Activated CD4-positive, alpha-beta T cell treated with anti-CD3 and anti-CD28 coated beads, Interleukin-2, amount 50 U/mL, for 48 hours (primary cell): Measurements from ENCODE around the gene SPR.

Experiments
- DNase-seq, 2 experiments: peaks; one replicate each; pipeline ENCODE4 v3.0.0-alpha.2; 2020

SPR gene

GRCh38 chr2:72887032-72887739 lies at the start of gene SPR:
TSS of gene SPR (plus strand) at chr2:72887408. CDS start at chr2:72887433, 25 bp downstream.
- peak; percentile 75 to 80 for DNase-seq

GRCh38 chr2:72840066-72840465 lies 47.1 kb upstream of the SPR start:
- no peak for DNase-seq

DNA sequence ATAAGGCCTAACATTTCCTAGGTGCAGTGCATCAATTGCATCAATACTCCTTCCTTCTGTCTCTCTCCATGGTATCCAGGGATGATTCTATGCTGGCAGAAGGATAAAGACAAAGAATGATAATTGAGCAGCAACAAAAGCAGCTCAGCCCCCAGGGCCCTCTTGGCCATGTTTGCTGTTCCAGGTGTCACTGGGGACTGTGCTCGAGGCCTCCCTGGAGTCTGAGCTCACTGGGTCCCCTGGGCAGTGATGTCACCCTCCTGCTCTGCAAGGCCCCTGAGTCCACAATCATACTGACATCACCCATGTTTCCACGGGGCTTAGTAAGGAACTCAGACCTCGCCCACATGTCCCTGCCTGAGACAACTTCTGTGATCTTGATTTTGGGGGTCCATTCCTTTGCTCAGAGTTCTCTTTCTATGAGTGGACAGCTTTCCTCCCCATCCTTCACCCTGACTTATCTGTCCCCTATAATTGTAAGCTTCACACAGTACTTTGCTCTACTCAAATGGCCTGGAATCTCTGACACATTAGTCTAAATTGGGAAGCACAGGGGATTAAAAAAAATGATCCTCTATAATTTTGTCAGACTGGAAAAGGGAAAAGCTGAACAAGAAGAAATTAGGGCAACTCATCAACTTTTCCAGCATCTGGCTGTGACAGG lies 45.6 kb upstream of the SPR start:
- DNase-seq: no peak

GRCh38 chr2:72843301-72843700 lies 43.9 kb upstream of the SPR start:
- no peak for DNase-seq

- DNase-seq: no peak
These were observed 40.8 kb upstream of the SPR start for GRCh38 chr2:72846171-72847095.

GRCh38 chr2:72847534-72848315 lies 39.5 kb upstream of the SPR start:
- no peak for DNase-seq

DNA sequence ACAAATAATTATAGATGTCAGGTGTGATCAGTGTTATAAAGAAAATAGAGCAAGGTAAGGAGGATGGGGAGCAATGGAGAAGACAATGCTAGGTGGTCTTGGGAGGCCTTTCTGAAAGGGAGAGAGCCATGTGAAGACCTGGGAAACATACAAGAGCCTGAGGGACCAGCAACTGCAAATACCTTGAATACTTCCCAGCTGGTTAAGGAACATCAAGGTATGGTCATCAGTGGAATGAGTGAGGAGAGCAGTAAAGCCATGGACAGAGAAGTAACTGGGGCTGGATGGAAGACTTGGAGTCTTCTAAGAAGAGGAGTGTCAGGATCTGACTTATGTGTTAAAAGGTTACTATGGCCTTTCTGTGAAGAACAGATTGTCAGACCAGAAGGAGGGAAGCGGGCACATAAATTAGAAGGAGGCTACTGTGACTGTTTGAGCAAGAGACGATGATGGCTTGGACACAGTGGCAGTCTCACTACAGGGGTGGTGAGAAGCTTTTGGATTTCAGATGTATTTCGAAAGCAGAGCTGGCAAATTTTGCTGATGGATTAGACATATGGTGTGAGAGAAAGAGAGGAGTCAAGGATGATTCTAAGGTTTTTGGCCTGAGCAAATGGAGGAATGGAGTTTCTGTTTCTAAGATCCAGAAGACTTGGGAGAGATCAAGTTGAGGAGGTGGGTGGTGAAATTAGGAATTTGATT lies 38.6 kb upstream of the SPR start:
- no peak for DNase-seq

- no peak for DNase-seq
These were observed 38.1 kb upstream of the SPR start for GRCh38 chr2:72849138-72849462.

GRCh38 chr2:72851333-72851732 lies 35.9 kb upstream of the SPR start:
- no peak for DNase-seq

DNA sequence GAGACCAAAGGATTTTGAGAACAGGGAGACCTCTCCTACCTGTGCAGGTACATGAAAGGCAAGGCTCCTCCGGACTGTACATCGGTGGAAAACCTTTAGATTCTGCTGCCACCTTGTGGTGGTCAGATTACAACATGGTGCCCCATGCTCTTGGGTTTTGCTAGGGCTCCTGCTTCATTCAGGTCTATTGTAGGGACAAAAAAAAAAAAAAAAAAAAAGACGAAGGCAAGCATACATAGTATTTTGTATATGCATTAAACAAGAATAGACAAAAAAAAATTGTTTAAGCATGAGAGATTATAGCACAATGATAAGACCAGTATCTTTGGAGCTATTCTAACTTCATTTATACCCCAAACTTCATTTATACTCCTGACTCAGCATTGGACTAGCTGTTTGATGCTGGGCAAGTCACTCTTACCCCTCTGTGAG lies 27.4 kb upstream of the SPR start:
- peak; percentile 46 to 59 for DNase-seq

DNA sequence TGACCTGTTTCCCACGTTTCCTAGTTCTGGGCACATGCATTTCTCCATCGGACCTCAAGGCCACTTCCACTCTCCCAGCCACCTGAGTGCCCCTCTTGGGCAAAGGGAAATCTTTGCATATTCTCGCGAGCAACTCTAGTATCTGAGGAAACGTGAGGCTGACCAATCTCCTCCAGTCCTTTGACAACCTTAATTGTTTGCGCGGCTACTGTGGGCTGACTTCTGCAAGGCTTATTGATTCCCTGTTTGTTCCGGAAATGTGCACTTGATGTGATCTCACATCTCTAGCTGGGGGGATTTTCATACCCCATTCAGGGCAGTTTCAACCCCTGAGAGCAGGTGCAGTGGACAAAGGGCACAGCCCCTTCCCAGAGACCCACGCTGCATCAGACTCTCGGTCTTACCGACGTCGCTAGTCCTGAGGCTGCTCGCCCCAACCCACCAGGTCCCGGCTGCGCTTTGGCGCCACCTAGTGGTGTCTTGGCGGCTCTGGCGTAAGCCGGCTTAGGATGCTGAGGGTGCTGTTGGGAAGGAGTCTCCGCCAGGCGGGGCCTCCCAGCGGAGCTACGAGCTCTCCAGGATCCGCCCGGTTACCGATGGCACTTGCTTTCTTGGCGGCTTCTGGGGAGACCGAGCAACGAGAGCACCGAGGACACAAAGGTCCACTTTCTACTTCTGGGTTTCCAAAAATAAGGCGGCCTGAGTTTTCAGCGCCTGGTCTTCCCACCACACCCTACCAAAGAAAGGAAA lies 24.8 kb upstream of the SPR start:
- DNase-seq: peak; percentile 88 to 91

- no peak for DNase-seq
These were observed 24.2 kb upstream of the SPR start for GRCh38 chr2:72863046-72863445.

DNA sequence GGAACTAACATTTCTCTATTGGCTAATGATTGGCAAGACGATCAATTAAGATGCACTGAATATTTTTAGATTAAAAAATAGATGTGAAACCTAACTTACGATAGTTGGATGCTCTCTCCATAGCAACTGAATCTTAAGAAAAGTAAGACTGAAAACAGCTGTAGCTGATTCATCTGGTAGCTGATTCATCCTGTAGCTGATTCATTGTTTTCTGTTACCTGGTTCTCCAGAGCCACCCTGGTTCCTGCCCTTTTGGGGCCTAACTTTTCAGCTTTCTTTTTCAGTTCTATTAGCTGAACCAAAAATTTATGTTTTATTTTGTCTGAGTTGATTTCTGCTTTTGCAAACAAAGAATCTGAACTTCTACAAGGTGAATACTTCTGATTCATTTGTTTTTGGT lies 22.7 kb upstream of the SPR start:
- DNase-seq: peak in 1 of 2 experiments; percentile 35

DNA sequence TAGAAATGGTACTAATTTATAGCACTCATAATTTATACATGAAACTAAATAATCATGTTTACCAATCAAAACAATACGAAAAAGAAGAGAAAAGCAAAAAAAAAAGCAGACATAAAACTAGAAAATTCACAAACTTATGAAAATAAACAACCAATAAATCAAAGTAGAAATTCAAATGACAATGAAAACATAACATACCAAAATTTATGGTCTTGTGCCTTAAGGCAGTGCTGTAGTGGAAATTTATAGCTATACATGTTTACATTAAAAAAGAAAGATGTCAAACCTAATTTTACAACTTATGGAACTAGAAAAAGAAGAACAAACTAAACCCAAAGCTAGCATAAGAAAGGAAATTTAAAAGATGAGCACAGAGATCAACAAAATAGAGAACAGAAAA lies 16.1 kb upstream of the SPR start:
- DNase-seq: no peak

- no peak for DNase-seq
These were observed 15.3 kb upstream of the SPR start for GRCh38 chr2:72871880-72872279.

GRCh38 chr2:72883356-72883962 lies 3.7 kb upstream of the SPR start:
- DNase-seq: peak; percentile 36 to 42

GRCh38 chr2:72886505-72887031 lies 640 bp upstream of the SPR start:
- no peak for DNase-seq

DNA sequence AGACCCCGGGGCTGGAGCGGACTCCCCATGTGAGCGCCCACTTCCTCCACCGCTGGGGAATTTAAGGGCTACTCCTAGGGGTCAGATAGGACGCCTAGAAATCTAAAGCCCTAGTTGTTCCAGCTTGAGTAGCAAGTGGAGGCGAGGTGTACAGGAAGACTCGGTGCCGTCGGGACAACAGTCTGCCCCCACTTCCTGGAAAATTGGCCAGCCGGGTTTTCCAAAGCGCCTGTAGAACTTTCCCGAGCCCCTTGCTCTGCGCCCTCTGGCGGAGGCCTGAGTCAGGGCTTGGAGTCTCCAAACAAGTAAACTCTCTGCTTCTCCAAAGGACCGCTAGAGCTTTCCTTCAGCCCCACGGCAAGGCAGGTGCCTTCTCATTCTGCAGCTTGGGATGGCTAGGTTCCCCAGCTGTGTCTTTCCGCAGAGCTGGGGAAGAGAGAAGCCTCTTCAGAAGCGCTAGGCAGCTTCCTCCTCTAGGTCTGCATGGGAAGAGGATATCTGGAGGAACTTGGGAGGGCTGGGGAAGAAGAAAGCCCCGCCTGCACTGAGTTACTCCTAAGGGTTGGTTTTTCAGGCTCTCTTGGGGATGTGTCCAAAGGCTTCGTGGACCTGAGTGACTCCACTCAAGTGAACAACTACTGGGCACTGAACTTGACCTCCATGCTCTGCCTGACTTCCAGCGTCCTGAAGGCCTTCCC lies 681 bp downstream of the SPR start:
- peak; percentile 76 to 81 for DNase-seq

DNA sequence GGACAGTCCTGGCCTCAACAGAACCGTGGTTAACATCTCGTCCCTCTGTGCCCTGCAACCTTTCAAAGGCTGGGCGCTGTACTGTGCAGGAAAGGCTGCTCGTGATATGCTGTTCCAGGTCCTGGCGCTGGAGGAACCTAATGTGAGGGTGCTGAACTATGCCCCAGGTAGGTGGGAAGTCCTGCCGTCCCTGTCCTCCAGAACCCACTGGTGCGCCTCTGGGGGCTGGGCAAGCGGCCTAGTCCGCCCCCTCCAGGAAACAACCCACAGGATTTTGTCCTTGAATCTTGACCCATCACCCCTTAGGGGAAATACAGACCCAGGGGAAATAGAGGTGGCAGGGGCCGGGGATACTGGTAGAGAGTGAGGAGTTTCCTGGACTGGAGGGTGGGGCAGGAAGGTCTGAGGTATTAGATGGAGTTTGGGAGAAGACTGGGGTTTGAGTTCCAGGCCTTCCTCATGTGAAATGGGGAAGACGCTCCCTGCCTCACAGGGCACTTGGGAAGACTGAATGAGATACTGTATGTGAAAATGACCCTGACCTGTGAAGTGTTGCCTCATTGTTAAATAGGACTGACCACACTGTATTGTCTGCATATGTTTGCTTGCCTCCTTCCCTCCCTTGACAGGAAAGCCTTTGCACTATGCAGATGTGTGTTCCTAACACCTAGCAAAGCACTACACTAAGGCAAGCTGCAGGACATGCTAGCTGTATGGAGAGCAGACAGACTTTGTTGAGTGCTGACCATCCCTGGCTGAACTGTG lies 1.4 kb downstream of the SPR start:
- no peak for DNase-seq
